Dermis microvascular lymphatic vessel endothelial cell (primary cell): ENCODE data around the gene ZNF660. TPM values are rescaled to one million over a fixed set of nuclear protein-coding genes. Genes with fewer than 3 reads are reported as not detected.

Experiments
- DNase-seq, 2 donors: peaks; one replicate each; pipeline versions ENCODE4 v3.0.0 to v3.0.0-alpha.2; 2010; ENCODE audit warnings: low read depth in 2 of 2
- total RNA-seq: library from RNA; depleted of rRNA; stranded (reverse); fragments of >200 nt; gene quantifications from 2 replicates; pipeline ENCODE4 v1.2.1, GENCODE V29; 2014

The ZNF660 gene
- total RNA-seq, 1 donor from 2014 or later: 0.51 TPM

GRCh38 chr3:44628716-44629115, 44.0 kb downstream of the ZNF660 start:
- no peak for DNase-seq

GRCh38 chr3:44632193-44632592, 47.4 kb downstream of the ZNF660 start:
- DNase-seq: no peak

GRCh38 chr3:44642337-44642736, 57.6 kb downstream of the ZNF660 start:
- no peak for DNase-seq

- DNase-seq: no peak
These were observed 58.3 kb downstream of the ZNF660 start for GRCh38 chr3:44643024-44643423.

GRCh38 chr3:44647771-44648170, 63.0 kb downstream of the ZNF660 start:
- DNase-seq: no peak

GRCh38 chr3:44648564-44649229, 63.9 kb downstream of the ZNF660 start, which contains the start of gene ZNF35:
TSS of gene ZNF35 (plus strand) at chr3:44648732. CDS start at chr3:44651068, 2,336 bp downstream.
- peak; percentile 77 to 91 for DNase-seq

Other genes with a start within 250 kb of the ZNF660 start
- gene TCAIM, start 246.2 kb upstream of the ZNF660 start, total RNA-seq: 17.2 and 19.1 TPM in 2 replicates
- gene ZNF445, start 107.3 kb upstream of the ZNF660 start, total RNA-seq: 5.4 and 7.0 TPM in 2 replicates
- gene ZKSCAN7, start 29.8 kb upstream of the ZNF660 start, total RNA-seq: 1.4 and 2.0 TPM in 2 replicates
- gene ZNF197, start 40.1 kb downstream of the ZNF660 start, total RNA-seq: 5.4 and 6.8 TPM in 2 replicates
- 10.1 and 12.5 TPM in 2 replicates for gene ZNF35, start 63.8 kb downstream of the ZNF660 start, total RNA-seq
- gene ZNF502, start 127.7 kb downstream of the ZNF660 start, total RNA-seq: 1.9 and 2.5 TPM in 2 replicates
- 3.2 and 4.2 TPM in 2 replicates for gene ZNF501, start 144.7 kb downstream of the ZNF660 start, total RNA-seq
- gene KIAA1143, start 176.7 kb downstream of the ZNF660 start, total RNA-seq: 14.5 and 15.4 TPM in 2 replicates
- gene KIF15, start 176.8 kb downstream of the ZNF660 start, total RNA-seq: 2.9 and 8.3 TPM in 2 replicates